Heart left ventricle (tissue), 16 donors: ENCODE data around the gene OSBPL10. TPM values are rescaled to one million over a fixed set of nuclear protein-coding genes. Genes with fewer than 3 reads are reported as not detected.

Source experiments
- ATAC-seq, 4 donors: fragments of 200-7000 bp; cut with Tn5 transposase; one replicate each; pipeline ENCODE4 v1.9.1; 2020 to 2022; ENCODE audit warnings: moderate library complexity in 4 of 4, mild to moderate bottlenecking in 3 of 4, moderate number of reproducible peaks in 1 of 4
- DNase-seq, 5 donors: peaks; one replicate each; pipeline ENCODE4 v3.0.0-alpha.2; 2020
- H3K27ac ChIP-seq, 12 donors: fragments of 200-600 bp; sonication (generic) in 4 of 12; one replicate each; pipeline versions ENCODE4 v1.5.0 to v1.8.0; 2016 to 2022; ENCODE audit warnings: mild to moderate bottlenecking in 2 of 12
- H3K27me3 ChIP-seq, 9 donors: fragments of 200-600 bp; sonication (generic) in 2 of 9; one replicate each; pipeline versions ENCODE4 v1.5.1 to v1.8.0; 2016 to 2022; ENCODE audit warnings: mild to moderate bottlenecking in 3 of 9
- H3K36me3 ChIP-seq, 9 donors: fragments of 200-600 bp; sonication (generic) in 2 of 9; one replicate each; pipeline versions ENCODE4 v1.5.0 to v1.8.0; 2018 to 2022; ENCODE audit warnings: mild to moderate bottlenecking in 2 of 9
- H3K4me1 ChIP-seq, 12 donors: fragments of 200-600 bp; sonication (generic) in 4 of 12; one replicate each; pipeline versions ENCODE4 v1.5.0 to v1.8.0; 2016 to 2022; ENCODE audit warnings: mild to moderate bottlenecking in 3 of 12
- H3K4me3 ChIP-seq, 12 donors: fragments of 200-600 bp; sonication (generic) in 4 of 12; one replicate each; pipeline versions ENCODE4 v1.5.0 to v1.8.0; 2017 to 2022; ENCODE audit warnings: mild to moderate bottlenecking in 9 of 12, moderate library complexity in 4 of 12
- H3K9me3 ChIP-seq, 12 donors: fragments of 200-600 bp; sonication (generic) in 4 of 12; one replicate each; pipeline versions ENCODE4 v1.5.0 to v1.8.0; 2016 to 2022; ENCODE audit warnings: mild to moderate bottlenecking in 1 of 12
- POLR2A ChIP-seq, 2 donors: fragments of 450-650 bp; IDR thresholded peaks; one replicate each; pipeline ENCODE4 v1.6.1; 2017; ENCODE audit warnings: antibody characterized with exemption in 2 of 2, mild to moderate bottlenecking in 2 of 2, moderate library complexity in 2 of 2
- WGBS, 4 donors: extraction: QIAGEN DNeasy Blood & Tissue Kit in 2 of 4; methylation state at CpG; one replicate each; pipeline versions ENCODE4 v1.1.5 to v1.1.7; 2013 to 2018; 5-methylcytosine and 5-hydroxymethylcytosine counted together
- intact Hi-C, 10 donors: fragments of 100-400 bp; cut with DNase I; formaldehyde crosslinking; loops; one replicate each; pipeline versions ENCODE4 v1.11.1 to v1.14.2; 2022
- polyA plus RNA-seq, 2 donors: library from polyadenylated mRNA; stranded (reverse); fragments of 200-250 nt; gene quantifications; one replicate each; pipeline ENCODE4 v1.2.3, GENCODE V29; 2013
- total RNA-seq, 9 donors: library from RNA; depleted of rRNA in 2 of 9; stranded (reverse); fragments of >200 nt in 2 of 9; fragmentation: NEBNext Ultra II Directional in 3 of 9; extraction: Animal tissue kit (Norgen Biotek cat#: 25700) in 3 of 9; gene quantifications; one replicate each; pipeline versions ENCODE4 v1.1.0 to v1.2.4, GENCODE V29; 2016 to 2023
- TF ChIP-seq, protein P1 (sequence below), 12 donors: fragments of 200-600 bp; sonication (generic) in 4 of 12; IDR thresholded peaks; one replicate each; pipeline versions ENCODE4 v1.5.0 to v1.8.0; 2018 to 2022; ENCODE audit warnings: antibody characterized with exemption in 12 of 12, mild to moderate bottlenecking in 5 of 12
- donor health status: ischemic (EF 13 %, LVEDD 7.1; RV severe dilation, severe dysfunction).
- donor health status: healthy with polysubstance abuse.
- donor health status: DM: no; HTN: yes; CAD: no.
- donor health status: DM: no; HTN: no; CAD: no.
- donor health status: ischemic (EF 25% LVEDD 6.9; RV normal size, moderate dysfunction).
- donor health status: ischemic (EF 25% LVEDD 5.7; RV mildly dilated, moderate dysfunction).
- donor health status: healthy.
- donor health status: DM: yes; HTN: yes; CAD: no.
- donor health status: ischemic (EF 35%, LVEDD 5.7; RV mildly dilated, moderate dysfunction).
- donor health status: nonischemic (EF 11% LVEDD 7.7; RV severe dilation, severe dysfunction).
- donor health status: DM: yes; HTN: yes; CAD: no.
- donor health status: PGD.
- donor health status: ischemic (EF 29% LVEDD 5.4; RV normal size, mild dysfunction).
- donor health status: nonischemic (EF 23%, LVEDD 6.1; RV moderate dilation, normal function).

Gene OSBPL10
- total and polyA plus RNA-seq, 11 donors: 1.3 to 12.7 (median 3.9) TPM

DNA sequence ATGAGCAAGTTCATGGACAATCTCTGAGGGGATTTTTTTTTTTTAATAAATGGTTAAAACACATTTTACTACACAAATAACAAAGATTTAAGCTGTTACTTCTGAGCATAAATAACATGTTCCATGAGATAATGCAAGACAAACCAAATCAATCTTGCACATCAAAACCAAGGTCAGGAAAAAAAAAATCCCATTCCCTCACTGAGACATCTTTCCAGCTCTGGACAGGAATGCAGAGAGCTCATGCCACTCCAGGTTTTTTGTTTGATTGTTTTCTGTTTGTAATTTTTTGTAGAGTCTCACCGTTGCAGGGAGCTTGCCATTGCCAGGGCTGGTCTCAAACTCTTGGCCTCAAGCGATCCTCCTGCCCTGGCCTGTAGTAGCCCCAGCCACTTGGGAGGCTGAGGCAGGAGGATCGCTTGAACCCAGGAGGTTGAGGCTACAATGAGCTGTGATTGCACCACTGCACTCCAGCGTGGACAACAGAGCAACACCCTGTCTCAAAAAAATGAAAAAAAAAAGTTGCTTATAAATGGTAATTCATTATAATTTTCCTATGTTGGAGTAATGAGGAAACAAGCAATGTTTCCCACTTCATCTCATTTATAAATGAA lies 14.0 kb downstream of the OSBPL10 start:
- Histone ChIP-seq H3K9me3 (no peaks in the 10 kb centered on the region), H3K4me1 (peaks cover 0 to 23% (median 3%) of the 10 kb centered on the region in 12 donors)
- ATAC-seq: no peak

DNA sequence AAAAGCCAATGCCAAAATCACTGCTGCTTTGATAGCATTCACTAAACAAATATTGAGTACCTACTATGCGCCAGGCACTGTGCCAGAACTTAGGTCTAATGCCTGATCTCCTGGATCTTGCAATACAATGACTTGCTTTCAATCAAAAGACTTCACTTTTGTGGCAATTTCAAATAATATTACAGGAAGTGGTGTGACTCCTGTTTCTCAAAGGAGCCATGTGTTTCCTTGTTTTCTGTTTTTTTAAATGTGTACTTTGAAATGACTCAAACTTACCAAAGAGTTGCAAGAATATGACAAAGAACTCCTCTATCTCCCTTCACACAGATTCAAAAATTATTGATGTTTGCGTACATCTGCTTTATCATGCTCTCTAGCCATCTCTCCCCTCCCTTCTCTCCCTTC lies 18.3 kb downstream of the OSBPL10 start:
- H3K36me3 ChIP-seq: no peaks in the 10 kb centered on the region
- TF ChIP-seq, protein P1, sequence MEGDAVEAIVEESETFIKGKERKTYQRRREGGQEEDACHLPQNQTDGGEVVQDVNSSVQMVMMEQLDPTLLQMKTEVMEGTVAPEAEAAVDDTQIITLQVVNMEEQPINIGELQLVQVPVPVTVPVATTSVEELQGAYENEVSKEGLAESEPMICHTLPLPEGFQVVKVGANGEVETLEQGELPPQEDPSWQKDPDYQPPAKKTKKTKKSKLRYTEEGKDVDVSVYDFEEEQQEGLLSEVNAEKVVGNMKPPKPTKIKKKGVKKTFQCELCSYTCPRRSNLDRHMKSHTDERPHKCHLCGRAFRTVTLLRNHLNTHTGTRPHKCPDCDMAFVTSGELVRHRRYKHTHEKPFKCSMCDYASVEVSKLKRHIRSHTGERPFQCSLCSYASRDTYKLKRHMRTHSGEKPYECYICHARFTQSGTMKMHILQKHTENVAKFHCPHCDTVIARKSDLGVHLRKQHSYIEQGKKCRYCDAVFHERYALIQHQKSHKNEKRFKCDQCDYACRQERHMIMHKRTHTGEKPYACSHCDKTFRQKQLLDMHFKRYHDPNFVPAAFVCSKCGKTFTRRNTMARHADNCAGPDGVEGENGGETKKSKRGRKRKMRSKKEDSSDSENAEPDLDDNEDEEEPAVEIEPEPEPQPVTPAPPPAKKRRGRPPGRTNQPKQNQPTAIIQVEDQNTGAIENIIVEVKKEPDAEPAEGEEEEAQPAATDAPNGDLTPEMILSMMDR (IDR thresholded peaks at IDR 0.05): no peak
- TF ChIP-seq POLR2A (IDR thresholded peaks at IDR 0.05): no peak
- peaks cover 0 to 43% (median 26%) of the 10 kb centered on the region in 12 donors for H3K4me1 ChIP-seq
- DNase-seq: no peak
- 63 to 76% (median 72%) methylated on average over 2 of the region's 2 CpGs for WGBS, 4 donors
- ATAC-seq: no peak
- no peak overlapping the region for H3K27ac ChIP-seq
- H3K27me3 ChIP-seq: no peaks in the 10 kb centered on the region
- intact Hi-C loops: no loop called here
- H3K4me3 ChIP-seq: no peak overlapping the region
- H3K9me3 ChIP-seq: no peaks in the 10 kb centered on the region

More for the DNA sequence above, 14.0 kb downstream of the OSBPL10 start:
- no peak for TF ChIP-seq POLR2A (IDR thresholded peaks at IDR 0.05)
- TF ChIP-seq, protein P1 (IDR thresholded peaks at IDR 0.05): no peak
- 82 to 91% (median 87%) methylated on average over 4 of the region's 4 CpGs for WGBS, 4 donors
- Histone ChIP-seq H3K27ac (peak overlapping the region in 3 of 12 donors; percentile 47 to 61 (median 48)), H3K27me3 (no peaks in the 10 kb centered on the region), H3K4me3 (no peak overlapping the region), H3K36me3 (no peaks in the 10 kb centered on the region)
- intact Hi-C loops: no loop called here
- DNase-seq: no peak

DNA sequence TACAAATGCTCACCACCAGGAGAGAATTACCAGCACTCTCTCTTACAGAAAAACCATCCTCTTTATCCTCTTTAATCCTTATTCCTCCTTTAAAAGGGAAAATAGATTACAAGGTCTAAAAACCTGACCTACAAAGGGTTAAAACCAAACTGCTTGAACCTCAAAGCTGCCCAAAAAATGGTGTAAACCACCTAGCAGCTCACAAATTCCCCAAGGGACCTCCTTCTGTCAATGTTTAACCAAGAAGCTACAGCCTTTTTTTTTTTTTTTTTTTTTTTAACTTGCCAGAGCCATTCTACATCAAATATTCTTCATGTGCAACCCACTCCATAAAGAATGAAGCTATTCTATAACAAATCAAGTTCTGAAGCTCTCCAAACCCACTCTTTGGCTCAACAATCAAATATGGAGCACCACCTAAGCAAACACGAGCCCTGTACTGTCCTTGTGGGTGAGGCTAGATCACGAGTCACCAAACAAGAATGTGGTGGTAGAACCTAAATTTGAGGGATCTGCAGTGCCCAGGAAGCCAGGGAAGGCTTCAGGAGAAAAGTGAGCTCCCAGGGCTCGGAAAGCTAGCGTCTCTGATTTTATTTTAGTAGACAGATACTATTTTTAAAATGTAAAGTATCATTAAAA lies 20.1 kb downstream of the OSBPL10 start:
- Histone ChIP-seq H3K36me3 (no peaks in the 10 kb centered on the region), H3K9me3 (peaks cover 0 to 4% (median under 1%) of the 10 kb centered on the region in 12 donors), H3K4me3 (no peak overlapping the region), H3K27me3 (no peaks in the 10 kb centered on the region), H3K27ac (peak overlapping the region in 7 of 12 donors; percentile 74 to 83 (median 78)), H3K4me1 (peaks cover 0 to 45% (median 28%) of the 10 kb centered on the region in 12 donors)
- DNase-seq (no peak), ATAC-seq (peak in 1 of 4 donors; percentile 34)
- TF ChIP-seq, protein P1 (IDR thresholded peaks at IDR 0.05): no peak
- TF ChIP-seq POLR2A (IDR thresholded peaks at IDR 0.05): no peak
- 55 to 67% (median 64%) methylated on average over 4 of the region's 4 CpGs for WGBS, 4 donors
- intact Hi-C loops: no loop called here

DNA sequence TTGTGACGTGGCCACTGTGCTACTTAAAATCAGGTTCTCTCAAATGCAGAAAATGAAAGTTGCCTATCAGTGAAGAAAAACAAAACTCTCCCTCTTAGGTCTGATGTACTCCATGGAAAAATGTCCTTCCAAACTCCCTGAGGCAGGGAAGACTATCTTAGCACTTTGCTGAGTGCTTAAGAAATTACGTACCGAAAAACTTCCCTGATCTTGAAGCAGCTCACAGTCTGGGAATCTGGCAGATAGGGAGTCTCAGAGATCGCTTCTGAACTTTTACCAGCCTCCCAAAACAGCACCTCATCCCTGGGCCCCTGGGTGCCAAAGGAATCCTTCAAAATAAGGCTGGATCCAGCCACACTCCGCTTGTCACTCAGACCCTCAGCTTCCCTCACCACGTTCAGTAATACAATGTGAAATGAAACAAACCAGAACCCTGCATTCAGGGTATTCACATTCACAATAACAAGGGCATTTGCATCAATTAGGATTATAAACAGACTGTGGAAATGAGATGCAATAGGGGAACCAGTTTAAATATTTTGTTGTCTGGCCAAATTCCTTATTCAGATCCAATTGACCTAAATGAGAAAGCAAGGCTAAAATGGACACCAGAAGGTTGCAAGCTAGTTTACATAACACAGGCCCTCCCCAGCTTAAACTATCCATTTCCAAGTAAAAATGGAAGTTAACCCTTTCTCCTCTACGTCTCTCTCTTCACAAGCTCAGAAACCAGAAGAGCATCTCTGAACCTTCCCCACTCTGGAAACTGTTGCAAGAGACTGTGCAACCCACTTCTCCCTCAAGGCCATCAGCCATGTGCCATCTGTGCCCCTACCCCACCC lies 20.9 kb downstream of the OSBPL10 start:
- Histone ChIP-seq H3K27me3 (no peaks in the 10 kb centered on the region), H3K36me3 (no peaks in the 10 kb centered on the region), H3K4me3 (peak overlapping the region in 10 of 12 donors; percentile 12 to 52 (median 38)), H3K27ac (peak overlapping the region; percentile 23 to 83 (median 74)), H3K9me3 (peaks cover 0 to 12% (median 8%) of the 10 kb centered on the region in 12 donors), H3K4me1 (peaks cover 0 to 45% (median 28%) of the 10 kb centered on the region in 12 donors)
- DNase-seq (no peak), ATAC-seq (peak; percentile 36 to 61 (median 58))
- intact Hi-C loops: no loop called here
- WGBS, 4 donors: 33 to 45% (median 36%) methylated on average over 7 of the region's 7 CpGs
- TF ChIP-seq, protein P1 (IDR thresholded peaks at IDR 0.05): no peak
- no peak for TF ChIP-seq POLR2A (IDR thresholded peaks at IDR 0.05)
